ENCODE data around the gene HSPB6.

DNA sequence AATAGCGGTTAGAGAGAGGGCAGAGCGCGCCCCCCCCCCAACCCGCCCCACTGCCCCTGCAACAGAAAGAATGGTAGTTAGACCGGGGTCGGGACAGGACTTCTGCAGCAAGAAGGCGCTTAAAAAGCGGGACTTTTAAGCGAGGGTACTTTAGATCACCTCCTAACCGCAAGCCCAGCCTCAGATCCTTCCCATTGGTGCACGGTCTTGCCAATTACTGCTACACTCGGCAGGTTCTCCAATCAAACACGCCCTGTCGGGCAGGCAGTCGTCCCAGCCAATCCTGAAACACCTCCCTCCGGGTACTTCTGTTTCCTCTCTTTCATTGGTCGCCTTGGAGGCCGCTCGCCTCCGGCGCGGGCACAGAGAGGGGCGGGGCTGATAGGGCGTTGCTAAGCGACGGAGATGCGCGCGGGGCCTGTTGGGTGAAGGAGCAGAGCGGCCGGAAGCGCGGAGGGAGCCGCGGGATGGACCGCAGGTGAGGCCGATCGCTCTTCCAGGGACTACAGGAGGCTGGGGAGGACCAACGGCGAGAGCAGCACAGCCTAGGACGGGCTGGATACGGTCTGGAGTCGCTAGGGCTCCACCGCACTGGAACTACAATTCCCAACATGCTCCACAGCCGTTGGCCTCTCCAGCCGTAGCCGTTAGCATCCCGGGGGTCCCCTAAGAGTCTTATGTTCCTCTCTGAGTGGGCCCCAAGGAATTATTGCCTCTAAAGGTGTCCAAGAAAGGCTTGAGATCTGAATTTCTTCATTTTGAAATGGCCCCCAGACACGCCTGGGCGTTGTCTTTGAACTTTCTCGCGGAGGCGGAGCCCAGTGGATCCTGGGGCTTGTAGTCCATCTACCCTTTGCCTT lies 1.1 kb upstream of the HSPB6 start, which contains the start of gene PROSER3:
- TF ChIP-seq SIN3A (IDR thresholded peaks at IDR 0.05; ENCODE audit: borderline replicate concordance, insufficient read depth, low read depth, low read length): peak; percentile 85; the same call in 1 of the 2 replicates
- TF ChIP-seq CTCF (IDR thresholded peaks at IDR 0.05): no peak
- TF ChIP-seq POLR2AphosphoS5 (IDR thresholded peaks at IDR 0.05; ENCODE audit: low read depth, low read length): peak; percentile 74
- TF ChIP-seq, protein P1, sequence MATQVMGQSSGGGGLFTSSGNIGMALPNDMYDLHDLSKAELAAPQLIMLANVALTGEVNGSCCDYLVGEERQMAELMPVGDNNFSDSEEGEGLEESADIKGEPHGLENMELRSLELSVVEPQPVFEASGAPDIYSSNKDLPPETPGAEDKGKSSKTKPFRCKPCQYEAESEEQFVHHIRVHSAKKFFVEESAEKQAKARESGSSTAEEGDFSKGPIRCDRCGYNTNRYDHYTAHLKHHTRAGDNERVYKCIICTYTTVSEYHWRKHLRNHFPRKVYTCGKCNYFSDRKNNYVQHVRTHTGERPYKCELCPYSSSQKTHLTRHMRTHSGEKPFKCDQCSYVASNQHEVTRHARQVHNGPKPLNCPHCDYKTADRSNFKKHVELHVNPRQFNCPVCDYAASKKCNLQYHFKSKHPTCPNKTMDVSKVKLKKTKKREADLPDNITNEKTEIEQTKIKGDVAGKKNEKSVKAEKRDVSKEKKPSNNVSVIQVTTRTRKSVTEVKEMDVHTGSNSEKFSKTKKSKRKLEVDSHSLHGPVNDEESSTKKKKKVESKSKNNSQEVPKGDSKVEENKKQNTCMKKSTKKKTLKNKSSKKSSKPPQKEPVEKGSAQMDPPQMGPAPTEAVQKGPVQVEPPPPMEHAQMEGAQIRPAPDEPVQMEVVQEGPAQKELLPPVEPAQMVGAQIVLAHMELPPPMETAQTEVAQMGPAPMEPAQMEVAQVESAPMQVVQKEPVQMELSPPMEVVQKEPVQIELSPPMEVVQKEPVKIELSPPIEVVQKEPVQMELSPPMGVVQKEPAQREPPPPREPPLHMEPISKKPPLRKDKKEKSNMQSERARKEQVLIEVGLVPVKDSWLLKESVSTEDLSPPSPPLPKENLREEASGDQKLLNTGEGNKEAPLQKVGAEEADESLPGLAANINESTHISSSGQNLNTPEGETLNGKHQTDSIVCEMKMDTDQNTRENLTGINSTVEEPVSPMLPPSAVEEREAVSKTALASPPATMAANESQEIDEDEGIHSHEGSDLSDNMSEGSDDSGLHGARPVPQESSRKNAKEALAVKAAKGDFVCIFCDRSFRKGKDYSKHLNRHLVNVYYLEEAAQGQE (IDR thresholded peaks at IDR 0.05; ENCODE audit: insufficient read depth in 1 of 2, low read depth in 2 of 2, low read length in 1 of 2): no peak
- peak; percentile 98 for TF ChIP-seq TCF7L2 (IDR thresholded peaks at IDR 0.05; ENCODE audit: low read depth, low read length)
